Stomach (tissue), 9 donors: Measurements from ENCODE around the gene TEX26. TPM values are rescaled to one million over a fixed set of nuclear protein-coding genes. Genes with fewer than 3 reads are reported as not detected.
A peak's percentile ranks its signal among the peaks of the same experiment; 100 is the strongest.

ENCODE experiments used
- DNase-seq, 2 donors: peaks; one replicate each; pipeline versions ENCODE4 v3.0.0 to v3.0.0-alpha.2; 2013 to 2019
- H3K27ac ChIP-seq, 5 donors: fragments of 200-600 bp in 4 of 5; sonication (generic) in 4 of 5; one replicate each; pipeline ENCODE4 v1.5.1; 2013 to 2019; ENCODE audit warnings: mild to moderate bottlenecking in 1 of 5, moderate library complexity in 1 of 5
- H3K27me3 ChIP-seq, 3 donors: fragments of 200-600 bp; sonication (generic); one replicate each; pipeline ENCODE4 v1.5.1; 2017 to 2019; ENCODE audit warnings: mixed run types in 1 of 3
- H3K36me3 ChIP-seq, 4 donors: fragments of 200-600 bp; sonication (generic); 1 replicate in 3 of 4; 2 replicates in 1 of 4; pipeline ENCODE4 v1.5.1; 2016 to 2019
- H3K4me1 ChIP-seq, 4 donors: fragments of 200-600 bp; sonication (generic); one replicate each; pipeline ENCODE4 v1.5.1; 2016 to 2019
- H3K4me3 ChIP-seq, 4 donors: fragments of 200-600 bp; sonication (generic) in 3 of 4; one replicate each; pipeline ENCODE4 v1.5.1; 2016 to 2019; ENCODE audit warnings: mild to moderate bottlenecking in 1 of 4
- H3K9me3 ChIP-seq, 4 donors: fragments of 200-600 bp; sonication (generic); one replicate each; pipeline ENCODE4 v1.5.1; 2016 to 2019
- EP300 ChIP-seq: sonication (generic); formaldehyde crosslinking; IDR thresholded peaks from one replicate; pipeline ENCODE4 v1.6.1; 2017; ENCODE audit warnings: antibody characterized with exemption
- POLR2A ChIP-seq, 4 donors: fragments of 450-650 bp; IDR thresholded peaks; one replicate each; pipeline ENCODE4 v1.6.1; 2016; ENCODE audit warnings: antibody characterized with exemption in 4 of 4, control low read depth in 2 of 4, mild to moderate bottlenecking in 1 of 4, moderate library complexity in 1 of 4
- POLR2AphosphoS5 ChIP-seq, 3 donors: sonication (generic); formaldehyde crosslinking; IDR thresholded peaks; one replicate each; pipeline ENCODE4 v1.6.1; 2016; ENCODE audit warnings: antibody characterized with exemption in 3 of 3
- WGBS, 5 donors: extraction: QIAGEN DNeasy Blood & Tissue Kit in 3 of 5; methylation state at CpG; one replicate each; pipeline versions ENCODE4 v1.1.5 to v1.1.7; 2013 to 2018; 5-methylcytosine and 5-hydroxymethylcytosine counted together
- intact Hi-C: fragments of 100-400 bp; cut with DNase I; formaldehyde crosslinking; loops from one replicate; pipeline ENCODE4 v1.15.1; 2023; ENCODE audit warnings: low total_unique reads
- polyA plus RNA-seq, 3 donors: library from polyadenylated mRNA; stranded (reverse); fragments of 200-250 nt; gene quantifications; one replicate each; pipeline ENCODE4 v1.2.3, GENCODE V29; 2013
- total RNA-seq, 5 donors: library from RNA; depleted of rRNA; stranded (reverse); fragments of >200 nt; gene quantifications; one replicate each; pipeline versions ENCODE4 v1.1.0 to v1.2.3, GENCODE V29; 2014 to 2016
- TF ChIP-seq, protein P1 (sequence below), 7 experiments: fragments of 450-650 bp in 4 of 7; fragments of 200-600 bp in 3 of 7; sonication (generic) in 3 of 7; IDR thresholded peaks; one replicate each; pipeline ENCODE4 v1.5.1; 2016 to 2019; ENCODE audit warnings: antibody characterized with exemption in 7 of 7, control low read depth in 2 of 7, mild to moderate bottlenecking in 1 of 7
- donor health status: healthy with polysubstance abuse.
- donor health status: Bipolar disorder and iron deficiency.
- donor health status: healthy.

The TEX26 gene
- total and polyA plus RNA-seq, 8 donors = 0.50 TPM; not detected in 7

- Histone ChIP-seq H3K4me1 (peaks cover 0 to 4% (median 0%) of the 10 kb centered on the region in 4 donors), H3K9me3 (no peaks in the 10 kb centered on the region), H3K4me3 (no peak overlapping the region), H3K27me3 (peaks cover 0 to 12% (median 4%) of the 10 kb centered on the region in 3 donors), H3K36me3 (no peaks in the 10 kb centered on the region), H3K27ac (no peak overlapping the region)
- intact Hi-C loops = no loop called here
- DNase-seq = peak; percentile 30 to 57
- TF ChIP-seq POLR2A (IDR thresholded peaks at IDR 0.05) (no peak), POLR2AphosphoS5 (IDR thresholded peaks at IDR 0.05) (no peak), EP300 (no peak)
- TF ChIP-seq, protein P1, sequence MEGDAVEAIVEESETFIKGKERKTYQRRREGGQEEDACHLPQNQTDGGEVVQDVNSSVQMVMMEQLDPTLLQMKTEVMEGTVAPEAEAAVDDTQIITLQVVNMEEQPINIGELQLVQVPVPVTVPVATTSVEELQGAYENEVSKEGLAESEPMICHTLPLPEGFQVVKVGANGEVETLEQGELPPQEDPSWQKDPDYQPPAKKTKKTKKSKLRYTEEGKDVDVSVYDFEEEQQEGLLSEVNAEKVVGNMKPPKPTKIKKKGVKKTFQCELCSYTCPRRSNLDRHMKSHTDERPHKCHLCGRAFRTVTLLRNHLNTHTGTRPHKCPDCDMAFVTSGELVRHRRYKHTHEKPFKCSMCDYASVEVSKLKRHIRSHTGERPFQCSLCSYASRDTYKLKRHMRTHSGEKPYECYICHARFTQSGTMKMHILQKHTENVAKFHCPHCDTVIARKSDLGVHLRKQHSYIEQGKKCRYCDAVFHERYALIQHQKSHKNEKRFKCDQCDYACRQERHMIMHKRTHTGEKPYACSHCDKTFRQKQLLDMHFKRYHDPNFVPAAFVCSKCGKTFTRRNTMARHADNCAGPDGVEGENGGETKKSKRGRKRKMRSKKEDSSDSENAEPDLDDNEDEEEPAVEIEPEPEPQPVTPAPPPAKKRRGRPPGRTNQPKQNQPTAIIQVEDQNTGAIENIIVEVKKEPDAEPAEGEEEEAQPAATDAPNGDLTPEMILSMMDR (IDR thresholded peaks at IDR 0.05) = peak in 2 of 7 experiments; percentile 23 to 35
- WGBS, 5 donors = 63 to 72% (median 65%) methylated on average over 6 to 15 of the region's 15 CpGs
Observed at GRCh38 chr13:30978981-30979956, 46.8 kb downstream of the TEX26 start.

- 71 to 80% (median 77%) methylated on average over 3 of the region's 3 CpGs for WGBS, 5 donors
Observed at GRCh38 chr13:30982506-30982905, 50.0 kb downstream of the TEX26 start.

GRCh38 chr13:30982906-30983305 is 50.5 kb downstream of the TEX26 start:
- H3K27me3 ChIP-seq = peaks cover 0 to 12% (median 4%) of the 10 kb centered on the region in 3 donors
- H3K9me3 ChIP-seq = no peaks in the 10 kb centered on the region
- no peak overlapping the region for H3K27ac ChIP-seq
- H3K4me1 ChIP-seq = peaks cover 0 to 4% (median 0%) of the 10 kb centered on the region in 4 donors
- H3K4me3 ChIP-seq = no peak overlapping the region
- no peak for TF ChIP-seq POLR2AphosphoS5 (IDR thresholded peaks at IDR 0.05)
- TF ChIP-seq EP300 = no peak
- no peak for TF ChIP-seq POLR2A (IDR thresholded peaks at IDR 0.05)
- TF ChIP-seq, protein P1 (IDR thresholded peaks at IDR 0.05) = no peak
- WGBS, 5 donors = 89 to 94% (median 90%) methylated on average over 3 of the region's 3 CpGs
- no peaks in the 10 kb centered on the region for H3K36me3 ChIP-seq
- no peak for DNase-seq
- intact Hi-C loops = no loop called here

More at GRCh38 chr13:30982506-30982905, 50.0 kb downstream of the TEX26 start:
- Histone ChIP-seq H3K27ac (no peak overlapping the region), H3K27me3 (peaks cover 0 to 12% (median 4%) of the 10 kb centered on the region in 3 donors), H3K36me3 (no peaks in the 10 kb centered on the region), H3K4me3 (no peak overlapping the region), H3K4me1 (peaks cover 0 to 4% (median 0%) of the 10 kb centered on the region in 4 donors), H3K9me3 (no peaks in the 10 kb centered on the region)
- TF ChIP-seq, protein P1 (IDR thresholded peaks at IDR 0.05) = no peak
- TF ChIP-seq EP300 (no peak), POLR2AphosphoS5 (IDR thresholded peaks at IDR 0.05) (no peak), POLR2A (IDR thresholded peaks at IDR 0.05) (no peak)
- intact Hi-C loops = no loop called here
- DNase-seq = no peak

DNA sequence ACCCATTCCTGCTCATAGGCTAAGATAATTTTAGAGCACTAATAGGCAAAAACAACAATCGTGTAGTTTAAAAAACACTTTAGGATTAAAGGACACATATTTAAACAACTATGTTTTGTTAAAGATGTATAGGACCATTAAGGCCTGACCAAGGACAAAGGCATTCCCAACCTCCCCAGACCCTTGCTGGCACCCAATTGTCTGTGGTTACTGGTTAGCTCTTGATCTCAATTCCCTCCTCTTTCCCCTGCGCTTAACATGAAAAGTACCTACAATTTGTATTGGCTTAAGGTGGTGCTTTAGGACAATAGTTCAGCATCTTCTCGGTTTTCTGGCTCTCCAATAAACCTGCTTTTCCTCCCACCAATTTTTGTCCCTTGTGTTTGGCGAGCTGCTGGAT is 51.0 kb downstream of the TEX26 start:
- peaks cover 0 to 12% (median 4%) of the 10 kb centered on the region in 3 donors for H3K27me3 ChIP-seq
- peaks cover 0 to 4% (median 0%) of the 10 kb centered on the region in 4 donors for H3K4me1 ChIP-seq
- H3K36me3 ChIP-seq = no peaks in the 10 kb centered on the region
- intact Hi-C loops = no loop called here
- DNase-seq = no peak
- H3K4me3 ChIP-seq = no peak overlapping the region
- H3K27ac ChIP-seq = no peak overlapping the region
- TF ChIP-seq, protein P1 (IDR thresholded peaks at IDR 0.05) = no peak
- TF ChIP-seq POLR2A (IDR thresholded peaks at IDR 0.05) (no peak), EP300 (no peak), POLR2AphosphoS5 (IDR thresholded peaks at IDR 0.05) (no peak)
- no peaks in the 10 kb centered on the region for H3K9me3 ChIP-seq
- 71 to 80% (median 75%) methylated on average over 4 of the region's 4 CpGs for WGBS, 5 donors
